PC-9 (cell line): ENCODE data around the gene HLA-DQA2.

Experiments used
- CTCF ChIP-seq: fragments of 200-600 bp; sonication (generic); conservative IDR thresholded peaks from 2 replicates; pipeline ENCODE4 v1.6.1; 2017; ENCODE audit warnings: mixed run types, antibody characterized with exemption, mild to moderate bottlenecking, moderate library complexity
- EZH2 ChIP-seq: fragments of 200-600 bp; sonication (generic); IDR thresholded peaks from 2 replicates; pipeline ENCODE4 v1.8.0; 2017; ENCODE audit warnings: antibody characterized with exemption, low read depth

GRCh38 chr6:32697031-32697430 is 44.2 kb upstream of the HLA-DQA2 start:
- TF ChIP-seq CTCF (no peak), EZH2 (no peak)
